Activated naive CD4-positive, alpha-beta T cell treated with anti-CD3 and anti-CD28 coated beads, Interleukin-2, amount 10 ng/mL, durations not matched to agents 7 days and 5 days (primary cell): ENCODE measurements around the gene CFB.

ENCODE experiments used
- CTCF ChIA-PET: fragments of 350-600 bp; sonication (Branson Sonifier 250); formaldehyde crosslinking; loops from one replicate; lab custom pipeline; 2021; ENCODE audit warnings: antibody characterized with exemption; lab: Charles Lee
- DNase-seq: peaks from one replicate; pipeline ENCODE4 v3.0.0-alpha.2; 2020
- H3K27ac Mint-ChIP-seq: one replicate; pipeline ENCODE4 v1.8.0; 2021; ENCODE audit warnings: mild to moderate bottlenecking, moderate library complexity, mixed read lengths
- H3K27me3 Mint-ChIP-seq: one replicate; pipeline ENCODE4 v1.8.0; 2021; ENCODE audit warnings: mild to moderate bottlenecking, mixed read lengths
- H3K36me3 Mint-ChIP-seq: one replicate; pipeline ENCODE4 v1.8.0; 2021; ENCODE audit warnings: mixed read lengths
- H3K4me1 Mint-ChIP-seq: one replicate; pipeline ENCODE4 v1.8.0; 2021; ENCODE audit warnings: mixed read lengths
- H3K4me3 Mint-ChIP-seq: one replicate; pipeline ENCODE4 v1.8.0; 2021; ENCODE audit warnings: mild to moderate bottlenecking, moderate library complexity, mixed read lengths
- H3K9me3 Mint-ChIP-seq: one replicate; pipeline ENCODE4 v1.8.0; 2021; ENCODE audit warnings: mixed read lengths

CFB gene

DNA sequence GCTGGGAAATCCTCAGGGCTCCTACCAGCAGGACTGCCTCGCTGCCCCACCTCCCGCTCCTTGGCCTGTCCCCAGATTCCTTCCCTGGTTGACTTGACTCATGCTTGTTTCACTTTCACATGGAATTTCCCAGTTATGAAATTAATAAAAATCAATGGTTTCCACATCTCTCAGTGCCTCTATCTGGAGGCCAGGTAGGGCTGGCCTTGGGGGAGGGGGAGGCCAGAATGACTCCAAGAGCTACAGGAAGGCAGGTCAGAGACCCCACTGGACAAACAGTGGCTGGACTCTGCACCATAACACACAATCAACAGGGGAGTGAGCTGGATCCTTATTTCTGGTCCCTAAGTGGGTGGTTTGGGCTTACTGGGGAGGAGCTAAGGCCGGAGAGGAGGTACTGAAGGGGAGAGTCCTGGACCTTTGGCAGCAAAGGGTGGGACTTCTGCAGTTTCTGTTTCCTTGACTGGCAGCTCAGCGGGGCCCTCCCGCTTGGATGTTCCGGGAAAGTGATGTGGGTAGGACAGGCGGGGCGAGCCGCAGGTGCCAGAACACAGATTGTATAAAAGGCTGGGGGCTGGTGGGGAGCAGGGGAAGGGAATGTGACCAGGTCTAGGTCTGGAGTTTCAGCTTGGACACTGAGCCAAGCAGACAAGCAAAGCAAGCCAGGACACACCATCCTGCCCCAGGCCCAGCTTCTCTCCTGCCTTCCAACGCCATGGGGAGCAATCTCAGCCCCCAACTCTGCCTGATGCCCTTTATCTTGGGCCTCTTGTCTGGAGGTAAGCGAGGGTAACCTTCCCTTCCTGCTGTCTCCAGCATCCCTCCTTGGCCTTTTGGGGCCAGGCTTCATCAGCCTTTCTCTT, at the start of gene CFB:
TSS of gene CFB (plus strand) at position 589 of the 863 bp plus-strand sequence. CDS start at position 716, 127 bp downstream.
- DNase-seq = no peak
- no peak within 1 kb of the TSS for H3K27ac Mint-ChIP-seq
- CTCF ChIA-PET = interaction anchor here (0.6 kb wide), 1 partner anchor 9 kb away, joined by 3 read pairs; no protein-coding TSS in a partner anchor

DNA sequence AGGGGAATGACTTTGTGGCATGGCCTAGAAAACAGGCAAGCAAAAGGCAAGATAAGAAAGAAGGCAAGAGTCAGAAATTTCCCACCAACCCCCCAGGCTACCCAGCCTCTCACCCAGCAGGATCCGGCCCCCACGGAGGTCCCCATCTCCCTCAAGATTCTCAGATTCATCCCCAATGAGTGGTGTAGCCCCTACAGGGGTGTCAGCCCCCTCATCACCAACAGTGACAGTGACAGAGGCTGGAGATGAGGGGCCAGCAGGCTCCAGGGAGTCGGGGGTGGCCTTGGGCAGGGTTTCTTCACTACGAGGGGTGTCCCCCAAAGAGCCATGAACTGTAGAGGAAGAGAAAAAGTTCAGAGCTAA, 49.4 kb upstream of the CFB start:
- CTCF ChIA-PET = interaction anchor here (0.6 to 1.4 kb wide), 2 partner anchors 33 to 312 kb away, joined by 4 to 5 read pairs; no protein-coding TSS in a partner anchor
- no peak for DNase-seq
- H3K36me3 Mint-ChIP-seq = peaks cover 37% of the 10 kb centered on the region
- H3K4me3 Mint-ChIP-seq = peak overlapping the region; percentile 78
- no peaks in the 10 kb centered on the region for H3K9me3 Mint-ChIP-seq
- peaks cover 45% of the 10 kb centered on the region for H3K4me1 Mint-ChIP-seq
- H3K27me3 Mint-ChIP-seq = no peaks in the 10 kb centered on the region
- peak overlapping the region; percentile 85 for H3K27ac Mint-ChIP-seq

More for the DNA sequence above, at the start of gene CFB:
- peaks cover under 1% of the 10 kb centered on the region for H3K36me3 Mint-ChIP-seq
- H3K27me3 Mint-ChIP-seq = peaks cover 58% of the 10 kb centered on the region
- peaks cover 6% of the 10 kb centered on the region for H3K4me1 Mint-ChIP-seq
- no peak within 1 kb of the TSS for H3K4me3 Mint-ChIP-seq
- H3K9me3 Mint-ChIP-seq = no peaks in the 10 kb centered on the region

- Mint-ChIP-seq H3K27ac (peak overlapping the region; percentile 85), H3K4me3 (peak overlapping the region; percentile 96), H3K36me3 (peaks cover 33% of the 10 kb centered on the region), H3K27me3 (no peaks in the 10 kb centered on the region), H3K9me3 (no peaks in the 10 kb centered on the region), H3K4me1 (peaks cover 45% of the 10 kb centered on the region)
- no peak for DNase-seq
- CTCF ChIA-PET = interaction anchor here (0.9 to 1.6 kb wide), 3 partner anchors 34 to 75 kb away, joined by 3 to 6 read pairs (median 5); partner anchors contain the start of gene DXO
Observed at GRCh38 chr6:31896856-31897611, 48.9 kb upstream of the CFB start.

DNA sequence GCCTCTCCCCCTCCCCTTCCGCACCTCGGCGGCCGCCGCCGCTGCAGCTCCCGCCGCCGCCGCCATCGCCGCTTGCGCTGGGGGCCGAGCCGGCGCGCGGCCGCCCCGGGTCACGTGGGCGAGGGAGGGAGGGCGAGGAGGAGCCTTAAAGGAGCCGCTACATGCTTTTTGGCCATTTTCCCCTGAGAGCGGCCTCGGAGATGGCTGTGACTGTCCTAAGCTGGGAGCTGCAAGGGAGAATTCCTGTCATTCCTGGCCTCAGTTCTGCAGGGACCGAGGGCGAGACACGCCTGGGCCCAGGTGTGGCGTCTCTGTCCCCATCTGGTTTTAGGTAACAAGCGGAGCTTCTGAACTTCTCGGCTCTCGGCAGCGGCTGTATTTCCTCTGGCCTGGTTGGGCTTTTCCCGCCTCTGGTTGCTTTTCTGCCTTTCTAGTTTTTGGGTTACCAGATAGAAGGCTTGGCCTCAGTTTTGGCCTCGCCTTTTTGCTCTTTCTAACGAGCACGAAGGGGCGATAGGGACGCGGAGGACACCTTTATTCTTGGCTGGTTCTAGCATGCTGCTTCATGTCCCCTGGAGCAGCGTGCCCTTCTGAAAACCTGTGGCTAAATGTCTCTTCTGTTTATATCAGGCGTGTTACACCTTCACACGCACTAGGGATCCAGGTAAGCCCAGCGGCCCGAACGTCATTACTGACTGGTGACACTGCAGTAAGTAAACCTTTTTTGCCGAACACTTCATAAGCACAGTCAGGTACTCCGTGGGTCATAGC, 48.1 kb upstream of the CFB start, which contains the start of gene EHMT2:
TSS of gene EHMT2 (minus strand) at position 87 of the 771 bp plus-strand sequence. CDS start at position 66, 21 bp downstream.
- H3K36me3 Mint-ChIP-seq = peaks cover 26% of the 10 kb centered on the region
- DNase-seq = peak; percentile 90
- peak within 1 kb of the TSS; percentile 95 for H3K27ac Mint-ChIP-seq
- peaks cover 6% of the 10 kb centered on the region for H3K27me3 Mint-ChIP-seq
- H3K4me3 Mint-ChIP-seq = peak within 1 kb of the TSS; percentile 96
- H3K4me1 Mint-ChIP-seq = peaks cover 51% of the 10 kb centered on the region
- H3K9me3 Mint-ChIP-seq = no peaks in the 10 kb centered on the region
- CTCF ChIA-PET = interaction anchor here (0.6 to 1.6 kb wide), 6 partner anchors 34 to 1121 kb away, joined by 3 to 6 read pairs (median 3); partner anchors contain the start of gene DXO

DNA sequence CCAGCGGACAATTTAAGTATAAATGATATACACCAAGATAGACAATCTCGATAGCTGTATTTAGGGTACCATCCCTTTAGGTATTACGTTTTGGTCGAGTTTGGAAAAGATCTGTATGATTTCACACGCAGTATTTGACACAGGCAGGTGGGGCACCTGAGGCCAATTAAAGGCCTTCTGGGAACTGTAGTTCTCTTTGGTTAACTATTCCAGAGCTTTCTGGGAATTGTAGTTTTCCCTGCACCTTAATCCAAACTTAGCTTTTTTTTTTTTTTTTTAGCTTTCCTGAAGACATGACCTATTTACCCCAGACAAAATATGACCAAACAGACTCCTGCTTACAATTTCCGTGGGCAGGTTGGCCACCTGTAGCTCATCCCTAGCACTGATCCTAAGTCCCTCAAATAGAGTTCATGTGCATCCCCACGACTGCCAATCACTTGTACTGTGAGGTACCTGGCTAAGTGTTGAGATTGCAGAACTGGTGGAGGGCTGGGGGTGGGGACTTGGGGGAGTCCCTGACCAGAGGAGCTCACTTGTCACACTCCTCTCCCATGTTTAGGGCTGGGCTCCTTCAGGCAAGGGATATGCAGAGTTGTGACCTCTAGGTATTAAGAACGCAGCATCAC, 47.4 kb upstream of the CFB start:
- H3K27me3 Mint-ChIP-seq = peaks cover 13% of the 10 kb centered on the region
- peak overlapping the region; percentile 95 for H3K27ac Mint-ChIP-seq
- H3K4me1 Mint-ChIP-seq = peaks cover 49% of the 10 kb centered on the region
- CTCF ChIA-PET = interaction anchor here (0.6 to 1.6 kb wide), 4 partner anchors 54 to 1122 kb away, joined by 3 to 6 read pairs (median 3); no protein-coding TSS in a partner anchor
- peaks cover 23% of the 10 kb centered on the region for H3K36me3 Mint-ChIP-seq
- peak overlapping the region; percentile 96 for H3K4me3 Mint-ChIP-seq
- no peaks in the 10 kb centered on the region for H3K9me3 Mint-ChIP-seq
- DNase-seq = peak; percentile 53

DNA sequence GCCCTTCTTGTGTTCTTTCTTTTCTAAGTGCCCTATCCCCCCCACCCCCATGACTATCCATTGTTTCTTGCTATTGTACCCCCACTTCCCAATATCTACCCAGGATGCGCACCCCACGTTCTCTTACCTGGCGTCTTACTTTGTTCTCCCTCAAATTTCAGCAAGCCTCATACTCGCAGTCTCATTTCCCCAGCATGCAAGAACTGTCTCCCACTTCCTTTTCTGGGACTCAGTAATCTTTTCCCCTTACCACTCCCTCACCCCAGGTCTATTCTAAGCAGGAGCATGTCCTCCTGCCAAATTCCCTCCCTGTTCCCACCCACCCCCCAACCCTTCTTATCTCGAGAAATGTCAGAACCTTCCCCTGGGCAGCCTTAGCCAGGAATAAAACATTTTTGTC, 46.7 kb upstream of the CFB start:
- Mint-ChIP-seq H3K27ac (no peak overlapping the region), H3K36me3 (peaks cover 21% of the 10 kb centered on the region), H3K9me3 (no peaks in the 10 kb centered on the region), H3K4me1 (peaks cover 47% of the 10 kb centered on the region), H3K27me3 (peaks cover 18% of the 10 kb centered on the region), H3K4me3 (peak overlapping the region; percentile 55)
- DNase-seq = no peak
- CTCF ChIA-PET = no interaction called here

DNA sequence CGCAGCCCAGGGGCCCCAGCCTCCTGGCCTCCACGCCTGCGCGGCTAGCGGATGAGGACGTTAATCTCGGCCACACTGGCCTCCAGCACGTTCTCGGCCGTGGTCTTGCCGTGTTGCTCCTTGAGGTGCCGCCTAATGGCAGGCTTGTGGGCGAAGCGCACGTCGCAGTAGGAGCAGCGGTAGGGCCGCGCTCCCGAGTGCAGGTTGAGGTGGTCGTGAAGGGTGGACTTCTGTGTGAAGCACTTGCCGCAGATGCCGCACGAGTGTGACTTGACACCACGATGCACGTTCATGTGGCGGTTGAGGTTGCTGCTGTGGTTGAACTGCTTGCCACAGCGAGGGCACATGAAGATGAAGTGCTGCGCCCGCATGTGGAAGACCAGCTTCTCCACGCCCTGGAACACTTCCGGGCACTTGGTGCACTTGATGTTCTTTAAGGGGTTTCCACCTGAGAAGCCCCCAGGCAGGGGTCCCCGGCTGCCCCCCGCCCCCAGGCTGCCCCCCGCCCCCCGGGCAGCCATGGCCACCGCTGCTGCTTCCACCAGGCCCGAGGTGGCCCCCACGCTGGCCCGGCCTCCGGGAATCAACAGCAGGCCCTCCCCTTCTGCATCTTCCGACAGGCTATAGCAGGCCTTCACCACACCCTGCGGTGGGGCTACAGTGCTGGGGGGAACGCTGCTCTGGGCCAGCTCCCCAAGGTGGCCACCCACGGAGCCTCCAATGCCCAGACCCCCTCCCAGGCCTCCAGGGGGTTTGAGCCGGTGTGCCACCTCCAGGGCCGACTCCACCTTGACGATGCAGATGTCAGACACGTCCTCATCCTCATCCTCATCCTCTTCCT, 45.8 kb upstream of the CFB start:
- H3K4me3 Mint-ChIP-seq = peak overlapping the region; percentile 55
- H3K9me3 Mint-ChIP-seq = no peaks in the 10 kb centered on the region
- peaks cover 18% of the 10 kb centered on the region for H3K36me3 Mint-ChIP-seq
- CTCF ChIA-PET = no interaction called here
- DNase-seq = no peak
- H3K27ac Mint-ChIP-seq = peak overlapping the region; percentile 11
- H3K4me1 Mint-ChIP-seq = peaks cover 47% of the 10 kb centered on the region
- H3K27me3 Mint-ChIP-seq = peaks cover 26% of the 10 kb centered on the region

DNA sequence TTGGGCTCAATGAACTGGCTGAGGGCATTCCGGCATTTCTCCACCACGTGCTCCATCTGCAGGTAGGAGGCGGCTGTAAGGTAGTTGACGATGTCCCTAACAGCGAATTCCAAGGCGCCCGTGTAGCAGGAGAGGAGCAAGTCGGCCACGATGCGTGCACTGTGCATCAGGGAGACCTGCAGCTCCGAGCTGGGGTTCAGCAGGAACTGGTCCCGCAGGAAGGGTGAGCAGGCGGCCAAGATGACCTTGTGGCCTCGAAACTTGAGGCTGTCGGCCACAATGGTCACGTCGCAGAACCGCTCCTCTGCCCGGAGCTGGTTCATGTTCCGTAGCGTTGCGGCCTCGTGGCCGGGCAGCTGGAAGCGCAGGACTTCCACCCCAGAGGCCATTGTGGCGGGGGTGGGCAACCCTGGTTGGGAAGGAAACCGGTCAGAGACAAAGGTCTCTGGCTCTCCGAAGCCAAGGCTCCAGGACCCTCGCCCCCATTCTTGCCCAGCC, 44.9 kb upstream of the CFB start:
- H3K9me3 Mint-ChIP-seq = no peaks in the 10 kb centered on the region
- peaks cover 42% of the 10 kb centered on the region for H3K4me1 Mint-ChIP-seq
- DNase-seq = no peak
- CTCF ChIA-PET = no interaction called here
- peaks cover 28% of the 10 kb centered on the region for H3K27me3 Mint-ChIP-seq
- H3K36me3 Mint-ChIP-seq = peaks cover 14% of the 10 kb centered on the region
- H3K4me3 Mint-ChIP-seq = peak overlapping the region; percentile 64
- H3K27ac Mint-ChIP-seq = no peak overlapping the region

GRCh38 chr6:31901415-31901952, 44.4 kb upstream of the CFB start:
- Mint-ChIP-seq H3K4me3 (peak overlapping the region; percentile 64), H3K4me1 (peaks cover 37% of the 10 kb centered on the region), H3K27ac (no peak overlapping the region), H3K9me3 (no peaks in the 10 kb centered on the region), H3K36me3 (peaks cover 14% of the 10 kb centered on the region), H3K27me3 (peaks cover 33% of the 10 kb centered on the region)
- peak; percentile 74 for DNase-seq
- CTCF ChIA-PET = interaction anchor here (0.6 kb wide), 1 partner anchor 11 kb away, joined by 3 read pairs; no protein-coding TSS in a partner anchor

GRCh38 chr6:31901953-31902643, 43.8 kb upstream of the CFB start, which contains the start of gene ZBTB12:
ZBTB12 (minus strand) TSS chr6:31902086; CDS start chr6:31901305, 781 bp downstream.
- peak within 1 kb of the TSS; percentile 82 for H3K27ac Mint-ChIP-seq
- peak; percentile 89 for DNase-seq
- H3K4me3 Mint-ChIP-seq = peak within 1 kb of the TSS; percentile 86
- H3K4me1 Mint-ChIP-seq = peaks cover 35% of the 10 kb centered on the region
- peaks cover 14% of the 10 kb centered on the region for H3K36me3 Mint-ChIP-seq
- H3K9me3 Mint-ChIP-seq = no peaks in the 10 kb centered on the region
- CTCF ChIA-PET = interaction anchor here (0.6 kb wide), 1 partner anchor 10 kb away, joined by 3 read pairs; no protein-coding TSS in a partner anchor
- peaks cover 38% of the 10 kb centered on the region for H3K27me3 Mint-ChIP-seq

- H3K9me3 Mint-ChIP-seq = no peaks in the 10 kb centered on the region
- H3K27ac Mint-ChIP-seq = no peak overlapping the region
- no peak for DNase-seq
- CTCF ChIA-PET = no interaction called here
- H3K36me3 Mint-ChIP-seq = peaks cover 4% of the 10 kb centered on the region
- H3K4me1 Mint-ChIP-seq = peaks cover 25% of the 10 kb centered on the region
- H3K4me3 Mint-ChIP-seq = no peak overlapping the region
- H3K27me3 Mint-ChIP-seq = peaks cover 44% of the 10 kb centered on the region
Observed at GRCh38 chr6:31903957-31904356, 41.9 kb upstream of the CFB start.
